Endothelial cell (in vitro differentiated cells): Measurements from ENCODE around the gene C1orf174. TPM values are rescaled to one million over a fixed set of nuclear protein-coding genes. Genes with fewer than 3 reads are reported as not detected.

Experiments used
- DNase-seq: peaks from one replicate; pipeline ENCODE4 v3.0.0; 2021; ENCODE audit warnings: low spot score
- H3K27ac Mint-ChIP-seq: one replicate; pipeline ENCODE4 v1.8.0; 2021; ENCODE audit warnings: mixed read lengths, inconsistent platforms; ENCODE audit not compliant: unreplicated experiment
- H3K27me3 Mint-ChIP-seq: one replicate; pipeline ENCODE4 v1.8.0; 2021; ENCODE audit warnings: mild to moderate bottlenecking, moderate library complexity, mixed read lengths, inconsistent platforms; ENCODE audit not compliant: unreplicated experiment
- H3K36me3 Mint-ChIP-seq: one replicate; pipeline ENCODE4 v1.8.0; 2021; ENCODE audit warnings: mild to moderate bottlenecking, low read depth, mixed read lengths, inconsistent platforms; ENCODE audit not compliant: unreplicated experiment
- H3K4me1 Mint-ChIP-seq: one replicate; pipeline ENCODE4 v1.8.0; 2021; ENCODE audit warnings: mild to moderate bottlenecking, mixed read lengths, inconsistent platforms; ENCODE audit not compliant: unreplicated experiment
- H3K4me3 Mint-ChIP-seq: one replicate; pipeline ENCODE4 v1.8.0; 2021; ENCODE audit warnings: mild to moderate bottlenecking, mixed read lengths, inconsistent platforms; ENCODE audit not compliant: unreplicated experiment
- H3K9me3 Mint-ChIP-seq: one replicate; pipeline ENCODE4 v1.8.0; 2021; ENCODE audit warnings: mixed read lengths, inconsistent platforms; ENCODE audit not compliant: unreplicated experiment
- total RNA-seq: library from RNA; stranded (reverse); fragmentation: NEBNext Ultra II Directional; extraction: Animal tissue kit (Norgen Biotek cat#: 25700); gene quantifications from one replicate; pipeline ENCODE4 v1.2.1, GENCODE V29; 2021; ENCODE audit not compliant: unreplicated experiment
- TF ChIP-seq, protein P1 (sequence below): fragments of 200-600 bp; sonication (generic); IDR thresholded peaks from one replicate; pipeline ENCODE4 v1.5.0; 2021; ENCODE audit warnings: antibody characterized with exemption; ENCODE audit not compliant: unreplicated experiment

C1orf174 gene
- total RNA-seq, 1 donor from 2014 or later = 25.6 TPM

DNA sequence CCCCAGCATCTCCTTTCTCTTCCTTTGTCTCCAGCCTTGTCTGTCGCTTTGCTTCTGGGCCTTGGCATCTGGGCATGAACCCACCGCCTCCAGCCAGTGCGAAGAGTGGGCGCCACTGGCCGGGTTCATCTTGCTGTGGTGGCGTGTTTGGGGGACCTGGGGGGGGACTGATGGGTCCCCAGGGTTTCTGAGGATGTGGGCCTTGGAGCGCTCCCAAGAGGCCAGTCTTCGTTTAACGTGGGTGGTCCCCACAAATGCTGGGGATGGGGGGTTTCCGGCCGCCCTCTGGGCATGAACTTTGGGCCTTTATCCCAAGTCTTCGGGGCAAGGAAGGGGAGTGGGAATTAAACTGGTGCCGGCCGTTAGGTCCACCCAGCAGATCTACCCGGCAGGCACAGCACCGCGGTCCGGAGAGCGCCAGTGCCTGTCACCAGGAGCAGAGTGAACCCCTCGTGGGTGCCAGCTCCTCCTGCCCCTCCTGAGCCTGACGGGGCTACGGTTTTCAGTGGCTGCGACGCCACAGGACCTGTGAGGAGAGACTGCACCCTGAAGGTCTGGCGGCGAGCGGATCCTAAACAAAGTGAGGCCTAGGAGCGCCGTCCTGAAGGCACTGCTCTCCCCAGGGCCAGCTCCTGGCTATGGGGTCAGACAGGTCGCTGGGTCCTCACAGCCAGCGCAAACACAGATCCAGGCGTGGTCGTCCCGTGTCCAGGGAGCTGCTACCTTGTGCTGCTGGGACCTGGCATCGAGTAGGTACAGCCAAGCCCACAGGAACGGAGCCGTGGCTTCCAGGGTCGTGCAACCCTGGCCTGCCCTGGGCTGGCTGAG, 12.1 kb upstream of the C1orf174 start:
- Mint-ChIP-seq H3K36me3 (peaks cover 5% of the 10 kb centered on the region), H3K9me3 (no peaks in the 10 kb centered on the region), H3K27ac (no peak overlapping the region), H3K27me3 (peaks cover 7% of the 10 kb centered on the region), H3K4me1 (no peaks in the 10 kb centered on the region), H3K4me3 (no peak overlapping the region)
- DNase-seq = no peak
- TF ChIP-seq, protein P1, sequence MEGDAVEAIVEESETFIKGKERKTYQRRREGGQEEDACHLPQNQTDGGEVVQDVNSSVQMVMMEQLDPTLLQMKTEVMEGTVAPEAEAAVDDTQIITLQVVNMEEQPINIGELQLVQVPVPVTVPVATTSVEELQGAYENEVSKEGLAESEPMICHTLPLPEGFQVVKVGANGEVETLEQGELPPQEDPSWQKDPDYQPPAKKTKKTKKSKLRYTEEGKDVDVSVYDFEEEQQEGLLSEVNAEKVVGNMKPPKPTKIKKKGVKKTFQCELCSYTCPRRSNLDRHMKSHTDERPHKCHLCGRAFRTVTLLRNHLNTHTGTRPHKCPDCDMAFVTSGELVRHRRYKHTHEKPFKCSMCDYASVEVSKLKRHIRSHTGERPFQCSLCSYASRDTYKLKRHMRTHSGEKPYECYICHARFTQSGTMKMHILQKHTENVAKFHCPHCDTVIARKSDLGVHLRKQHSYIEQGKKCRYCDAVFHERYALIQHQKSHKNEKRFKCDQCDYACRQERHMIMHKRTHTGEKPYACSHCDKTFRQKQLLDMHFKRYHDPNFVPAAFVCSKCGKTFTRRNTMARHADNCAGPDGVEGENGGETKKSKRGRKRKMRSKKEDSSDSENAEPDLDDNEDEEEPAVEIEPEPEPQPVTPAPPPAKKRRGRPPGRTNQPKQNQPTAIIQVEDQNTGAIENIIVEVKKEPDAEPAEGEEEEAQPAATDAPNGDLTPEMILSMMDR = no peak

DNA sequence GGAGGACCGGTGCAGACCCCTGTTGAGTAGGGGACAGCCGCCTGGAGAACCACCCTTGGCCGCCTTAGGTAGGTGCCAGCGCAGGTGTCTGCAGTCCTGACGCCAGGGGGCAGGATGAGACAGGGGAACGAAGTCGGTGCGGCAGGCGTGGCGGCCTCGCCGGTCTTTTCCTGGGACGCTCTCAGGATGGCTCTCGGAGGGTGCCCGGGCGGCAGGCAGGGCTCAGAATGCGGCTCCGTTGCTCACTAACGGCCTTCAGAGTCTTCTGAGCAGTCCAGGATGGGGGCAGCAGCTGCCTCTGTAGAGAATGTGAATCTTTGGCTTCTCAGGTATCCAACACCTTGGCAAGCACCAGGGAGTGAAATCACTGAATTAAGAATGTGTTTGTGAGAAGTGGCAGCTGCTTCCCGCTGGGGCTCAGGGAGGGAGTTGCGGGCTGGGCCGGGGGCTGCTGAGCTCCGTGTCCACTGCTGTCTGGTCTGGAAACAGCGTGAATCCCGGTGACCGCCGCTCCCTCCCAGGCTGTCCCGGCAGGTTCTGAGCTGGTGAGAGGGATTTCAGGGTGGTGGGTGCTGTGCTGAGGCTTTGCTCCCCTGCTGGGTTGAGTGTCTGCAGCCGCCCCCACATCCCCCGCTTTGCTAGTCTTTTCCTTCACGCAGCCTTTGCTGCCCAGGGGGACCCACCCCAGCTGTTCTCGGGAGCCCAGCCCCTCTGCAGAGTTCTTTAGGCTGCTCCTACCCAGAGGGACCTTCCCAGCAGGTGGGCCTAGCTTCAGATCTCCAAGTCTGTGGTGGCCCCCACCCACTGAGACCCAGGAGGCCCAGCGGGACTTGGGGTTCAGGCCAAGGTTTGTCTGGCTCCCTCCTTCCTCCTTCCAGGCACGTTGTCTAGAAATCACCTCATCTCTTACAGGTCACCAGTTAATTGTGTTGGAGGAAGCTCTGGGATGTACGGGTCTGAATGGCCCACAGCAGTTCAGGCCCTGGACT, 11.1 kb upstream of the C1orf174 start:
- no peak overlapping the region for H3K4me3 Mint-ChIP-seq

DNA sequence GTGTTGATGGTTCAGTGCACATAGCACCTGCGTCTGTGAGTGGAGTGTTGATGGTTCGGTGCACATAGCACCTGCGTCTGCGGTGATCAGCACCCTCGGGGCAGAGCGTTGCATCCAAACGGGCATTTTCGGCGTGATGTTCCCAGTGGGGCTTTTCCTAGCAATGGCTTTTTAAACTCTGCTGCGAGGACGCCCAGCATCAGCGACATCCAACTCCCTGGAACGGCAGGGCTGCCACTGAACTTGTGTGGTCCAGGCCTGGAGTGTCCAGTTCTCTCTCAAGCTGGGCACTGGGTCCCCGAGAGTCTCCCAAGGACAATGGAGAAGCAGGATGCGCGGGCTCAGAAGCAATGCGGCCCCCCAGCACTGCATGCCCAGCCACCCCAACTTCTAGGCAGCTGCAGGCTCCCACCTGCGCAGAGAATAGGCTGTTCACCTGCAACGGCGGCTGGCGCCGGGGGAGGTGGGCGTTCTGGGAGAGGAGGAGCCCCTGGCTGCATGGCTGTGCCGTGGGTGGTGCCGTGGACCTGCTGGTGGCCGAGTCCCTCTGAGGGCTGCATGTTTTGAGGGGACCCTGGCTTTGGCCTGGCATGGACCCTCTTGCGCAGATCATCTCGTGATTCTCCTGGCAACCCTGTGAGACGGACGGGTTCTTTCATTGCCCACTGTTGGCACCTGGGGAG, 10.1 kb upstream of the C1orf174 start:
- no peaks in the 10 kb centered on the region for H3K9me3 Mint-ChIP-seq
- H3K27ac Mint-ChIP-seq = no peak overlapping the region
- TF ChIP-seq, protein P1 = no peak
- peaks cover 7% of the 10 kb centered on the region for H3K27me3 Mint-ChIP-seq
- no peak overlapping the region for H3K4me3 Mint-ChIP-seq
- no peak for DNase-seq
- no peaks in the 10 kb centered on the region for H3K4me1 Mint-ChIP-seq
- H3K36me3 Mint-ChIP-seq = no peaks in the 10 kb centered on the region

More for the DNA sequence above, 11.1 kb upstream of the C1orf174 start:
- no peak overlapping the region for H3K27ac Mint-ChIP-seq
- H3K9me3 Mint-ChIP-seq = no peaks in the 10 kb centered on the region
- TF ChIP-seq, protein P1 = peak; percentile 74
- peaks cover under 1% of the 10 kb centered on the region for H3K36me3 Mint-ChIP-seq
- no peaks in the 10 kb centered on the region for H3K4me1 Mint-ChIP-seq
- peaks cover 6% of the 10 kb centered on the region for H3K27me3 Mint-ChIP-seq
- DNase-seq = peak; percentile 83

DNA sequence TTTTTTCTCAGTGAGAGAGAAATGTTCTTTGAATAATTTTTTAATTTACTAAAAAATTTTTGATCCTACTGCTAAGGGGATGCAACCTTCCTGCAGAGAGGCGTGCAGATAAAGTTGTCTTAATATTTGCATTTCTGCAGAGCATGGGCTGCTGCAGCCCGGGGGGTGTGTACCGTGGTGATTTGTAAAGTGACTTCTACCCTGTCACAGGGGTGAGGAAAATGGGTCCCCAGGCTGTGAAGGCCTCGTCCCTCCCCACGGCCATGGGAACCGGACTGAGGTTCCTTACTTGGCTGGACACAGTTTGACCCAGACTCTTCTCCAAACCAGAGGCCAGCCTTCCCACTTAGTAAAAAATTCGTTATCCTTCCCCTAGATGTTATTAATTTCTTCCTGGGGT, 9.5 kb upstream of the C1orf174 start:
- Mint-ChIP-seq H3K4me1 (no peaks in the 10 kb centered on the region), H3K36me3 (no peaks in the 10 kb centered on the region), H3K27ac (no peak overlapping the region), H3K9me3 (no peaks in the 10 kb centered on the region), H3K4me3 (no peak overlapping the region), H3K27me3 (peaks cover 7% of the 10 kb centered on the region)
- TF ChIP-seq, protein P1 = no peak
- DNase-seq = no peak
